HG02798 (cell line): ENCODE results near the gene PAEP.
"Not testable (repeated sequence)": the region's sequence is repeated elsewhere in the genome, so short reads cannot be mapped to it uniquely, and the experiment has no call there.

ENCODE experiments used
- ATAC-seq: cut with Tn5 transposase; IDR thresholded peaks from one replicate; pipeline ENCODE4 v1.9.1; 2021; ENCODE audit warnings: mild to moderate bottlenecking; ENCODE audit not compliant: unreplicated experiment, poor library complexity

The PAEP gene

DNA sequence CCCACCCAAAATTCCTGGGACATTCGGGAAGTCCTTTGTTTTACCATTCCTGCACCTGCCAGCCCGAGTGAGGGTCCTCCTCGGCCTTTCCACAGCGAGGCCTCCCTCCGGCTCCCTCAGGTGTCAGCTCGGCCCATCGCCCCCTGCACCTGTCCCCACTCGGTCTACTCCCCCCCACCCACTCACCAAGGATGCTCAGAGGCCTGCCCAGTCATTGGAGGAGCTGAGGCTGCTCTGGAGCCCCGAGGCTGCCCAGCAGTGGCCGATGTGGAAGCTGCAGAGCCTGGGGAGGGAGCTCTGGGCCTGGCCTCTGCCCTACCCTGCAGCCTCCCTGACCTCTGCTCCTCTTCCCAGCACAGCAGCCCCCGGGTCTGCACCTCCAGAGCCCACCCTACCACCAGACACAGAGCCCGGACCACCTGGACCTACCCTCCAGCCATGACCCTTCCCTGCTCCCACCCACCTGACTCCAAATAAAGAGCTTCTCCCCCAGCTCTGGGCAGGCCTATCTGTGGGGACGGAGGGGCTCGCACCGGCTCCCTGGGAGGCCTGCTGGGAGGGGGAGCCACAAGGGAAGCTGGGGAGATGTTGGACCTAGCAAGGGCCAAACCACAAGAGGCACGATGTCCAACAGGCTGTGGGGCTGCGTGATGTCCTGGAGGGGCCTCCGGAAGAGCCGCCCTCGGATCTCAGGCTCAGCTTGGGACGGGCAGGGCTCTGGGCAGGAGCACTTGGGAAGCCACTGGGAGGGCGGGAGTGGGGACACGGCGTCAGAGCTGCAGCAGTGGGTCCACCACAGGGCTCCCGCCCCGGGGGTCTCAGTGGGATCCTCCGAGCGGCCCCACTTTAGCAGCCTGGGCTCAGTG is 11.8 kb upstream of the PAEP start:
- not testable (repeated sequence) for ATAC-seq

DNA sequence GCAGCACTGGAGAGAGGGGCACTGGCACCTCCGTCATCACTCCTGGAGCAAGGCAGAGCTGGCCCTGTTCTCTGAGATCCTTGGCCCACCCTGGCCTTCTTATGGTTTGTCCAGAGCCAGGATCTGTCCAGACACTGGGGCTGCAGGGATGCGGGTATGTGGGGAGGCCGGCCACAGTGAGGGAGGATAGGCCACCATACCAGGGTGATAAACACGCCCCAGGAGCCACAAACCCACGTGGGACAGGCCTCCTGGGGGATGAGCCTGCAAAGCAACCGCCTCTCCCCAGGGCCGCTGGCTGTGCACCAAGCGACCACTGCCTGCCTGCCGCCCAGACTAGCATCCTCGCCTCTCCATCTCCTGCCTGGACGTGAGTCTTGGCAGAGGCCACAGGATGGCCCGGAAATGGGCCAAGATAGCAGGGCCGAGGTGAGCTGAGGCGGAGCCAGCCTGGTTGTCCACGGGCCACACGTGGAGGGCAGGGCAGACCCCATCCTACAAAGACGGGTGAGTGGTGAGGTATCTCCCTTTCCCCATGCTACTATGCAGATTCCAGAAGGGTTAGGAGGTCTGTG is 11.1 kb upstream of the PAEP start:
- ATAC-seq, result no peak

DNA sequence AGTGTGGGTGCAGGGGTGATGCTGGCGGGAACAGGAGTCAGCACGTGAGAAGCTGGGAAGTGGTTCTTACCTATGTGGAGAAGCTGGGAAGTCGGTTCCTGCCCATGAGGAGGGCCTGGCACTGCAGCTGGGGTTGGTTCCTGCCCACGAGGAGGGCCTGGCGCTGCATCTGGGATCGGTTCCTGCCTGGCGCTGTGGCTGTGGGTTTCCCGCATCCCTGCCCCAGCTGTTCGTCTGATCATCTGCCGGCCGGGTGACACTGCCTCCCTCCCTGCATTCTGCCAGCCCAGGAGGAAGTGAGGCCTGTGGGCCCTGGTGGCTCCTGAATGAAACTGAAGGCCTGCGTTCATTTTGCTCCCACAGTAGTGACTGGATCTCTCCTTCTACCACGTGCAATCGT is 10.5 kb upstream of the PAEP start:
- ATAC-seq, result no peak

DNA sequence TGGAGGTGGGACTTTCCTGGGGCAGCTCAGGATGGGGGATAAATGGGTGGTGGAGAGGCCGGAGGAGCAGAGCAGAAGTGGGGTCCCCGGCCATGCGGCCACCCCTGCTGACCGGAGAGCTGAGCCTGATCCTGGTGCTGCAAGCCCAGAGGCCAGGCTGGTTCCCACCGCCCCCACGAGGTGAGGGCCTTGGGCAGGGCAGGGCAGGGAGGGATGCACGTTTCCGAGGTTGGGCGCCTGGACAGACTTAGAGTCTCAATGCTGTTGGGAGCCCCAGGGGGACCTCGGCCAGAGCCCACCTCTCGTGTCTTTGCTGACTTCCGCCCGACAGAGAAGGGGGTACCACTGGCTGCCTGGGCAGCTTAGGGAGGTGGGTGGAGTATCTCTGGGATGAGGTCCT is 10.1 kb upstream of the PAEP start:
- ATAC-seq, result no peak

DNA sequence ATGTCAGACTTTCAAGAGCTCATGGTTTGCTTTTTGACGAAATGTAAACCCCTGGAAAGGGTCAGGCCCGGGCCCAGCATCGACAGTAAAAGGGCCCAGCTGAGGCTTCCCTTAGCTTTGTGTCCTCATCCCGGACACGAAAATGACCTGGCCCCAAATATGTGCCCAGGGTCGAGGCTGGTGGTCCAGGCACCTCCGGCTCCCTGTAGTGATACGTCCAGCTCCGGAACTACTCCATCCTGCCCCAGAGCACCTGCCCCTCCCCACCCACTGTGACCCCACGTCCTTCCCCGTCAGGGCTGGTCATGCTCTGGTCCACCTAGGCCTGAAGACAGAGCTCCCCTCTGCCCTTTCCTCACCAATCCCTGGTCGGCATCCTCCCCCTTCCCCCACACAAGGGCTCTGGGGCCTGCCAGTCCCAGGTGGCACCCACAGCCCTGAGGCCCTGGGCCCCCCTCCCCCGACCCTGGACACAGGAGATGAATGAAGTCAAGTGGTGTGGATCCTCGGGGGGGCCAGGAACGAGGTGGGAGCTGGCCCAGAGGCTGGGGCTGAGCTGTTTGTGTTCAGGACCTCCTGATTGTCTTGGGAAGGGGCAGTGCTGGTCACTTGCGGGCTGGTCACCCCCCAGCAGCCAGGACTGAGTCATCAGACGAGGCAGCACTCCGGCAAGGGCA is 9.4 kb upstream of the PAEP start:
- ATAC-seq, result no peak

DNA sequence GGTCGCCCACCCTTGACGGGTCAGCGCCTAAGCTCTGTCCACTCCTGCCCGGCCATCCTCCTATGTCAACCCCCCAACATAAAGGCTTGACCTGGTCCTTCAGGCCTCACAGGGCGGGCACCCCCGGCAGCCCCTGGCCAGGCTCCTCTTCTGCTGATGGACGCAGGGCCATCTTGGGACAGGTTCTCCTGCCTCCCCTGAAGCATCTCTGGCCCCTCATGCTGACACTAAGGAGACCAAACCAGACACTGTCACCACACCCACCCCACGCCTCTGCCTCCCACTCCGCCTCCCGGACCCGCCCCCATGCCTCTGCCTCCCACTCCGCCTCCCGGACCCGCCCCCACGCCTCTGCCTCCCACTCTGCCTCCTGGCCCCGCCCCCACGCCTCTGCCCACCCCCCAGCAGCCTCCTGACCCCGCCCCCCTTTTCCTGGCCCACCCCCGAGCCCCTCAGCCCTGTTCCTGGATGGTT is 8.8 kb upstream of the PAEP start:
- no peak for ATAC-seq

DNA sequence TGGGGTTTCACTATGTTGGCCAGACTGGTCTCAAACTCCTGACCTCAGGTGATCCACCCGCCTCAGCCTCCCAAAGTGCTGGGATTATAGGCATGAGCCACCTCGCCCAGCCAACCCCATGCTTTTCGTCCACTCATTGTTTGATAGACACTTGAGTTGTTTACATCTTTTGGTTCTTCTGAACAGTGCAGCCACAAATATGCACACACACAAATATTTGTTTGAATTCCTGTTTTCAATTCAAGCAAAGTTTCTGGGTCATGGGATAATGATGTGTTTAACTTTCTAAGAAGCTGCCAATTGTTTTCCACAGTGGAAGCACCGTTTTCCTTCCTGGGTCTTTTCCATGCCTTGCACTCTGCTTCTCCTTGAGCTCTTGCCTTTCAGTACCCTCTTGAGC is 6.8 kb upstream of the PAEP start:
- ATAC-seq, result no peak

DNA sequence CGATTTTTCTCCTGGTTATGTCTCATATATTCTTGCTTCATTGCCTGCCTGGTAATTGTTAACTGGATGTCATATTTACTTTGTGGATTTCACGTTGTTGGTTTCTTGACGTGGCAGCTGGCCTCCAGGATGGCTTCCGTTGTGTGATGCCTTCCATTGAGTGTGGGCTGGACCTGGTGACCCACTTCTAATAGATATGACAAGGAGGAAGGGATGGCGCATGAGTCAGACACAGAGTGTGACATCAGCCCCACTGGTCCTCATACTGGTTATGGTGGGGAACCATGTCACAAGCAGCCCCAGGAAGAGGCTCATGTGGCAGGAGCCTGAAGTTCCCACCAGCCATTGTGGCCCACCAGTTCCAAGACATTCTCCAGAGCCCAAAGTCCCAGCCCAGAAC is 6.4 kb upstream of the PAEP start:
- ATAC-seq, result no peak

DNA sequence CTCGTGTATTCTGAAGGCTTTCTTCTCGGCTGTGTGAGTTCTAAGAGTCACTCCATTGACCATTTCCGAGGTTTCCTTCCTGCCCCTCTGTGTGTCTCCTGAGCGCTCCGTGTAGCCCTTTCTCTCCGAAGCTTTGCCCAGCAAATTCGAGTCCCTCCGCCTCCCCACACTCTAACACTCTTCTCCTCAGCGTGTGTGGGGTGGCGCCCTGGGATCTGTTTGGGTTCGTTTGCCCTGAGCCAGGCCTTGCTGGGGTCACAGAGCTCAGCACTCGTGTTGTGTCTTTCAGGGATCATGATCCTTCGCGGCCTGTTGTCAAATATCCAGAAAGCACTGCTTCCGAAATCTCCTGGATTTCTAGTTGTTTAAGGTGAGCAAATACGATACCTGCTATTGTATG is 5.6 kb upstream of the PAEP start:
- ATAC-seq, result no peak

DNA sequence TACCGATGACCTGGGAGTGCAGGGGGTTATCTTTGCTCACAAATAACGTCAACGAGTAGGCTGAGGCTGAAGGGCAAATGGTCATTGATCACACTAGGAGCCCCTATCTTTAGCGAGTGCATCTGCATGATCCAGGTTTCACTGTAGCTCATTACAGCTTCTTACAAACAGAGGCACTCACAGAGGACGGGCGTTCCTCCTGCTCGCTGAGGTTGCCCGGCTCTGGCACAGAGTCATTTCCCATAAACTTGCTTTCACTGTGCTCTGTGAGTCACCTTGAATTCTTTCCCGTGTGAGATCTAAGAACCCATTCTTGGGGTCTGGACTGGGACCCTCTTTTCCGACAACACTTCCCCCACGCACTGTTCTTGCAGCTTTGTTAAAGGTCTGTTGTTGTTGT is 1.9 kb upstream of the PAEP start:
- no peak for ATAC-seq

DNA sequence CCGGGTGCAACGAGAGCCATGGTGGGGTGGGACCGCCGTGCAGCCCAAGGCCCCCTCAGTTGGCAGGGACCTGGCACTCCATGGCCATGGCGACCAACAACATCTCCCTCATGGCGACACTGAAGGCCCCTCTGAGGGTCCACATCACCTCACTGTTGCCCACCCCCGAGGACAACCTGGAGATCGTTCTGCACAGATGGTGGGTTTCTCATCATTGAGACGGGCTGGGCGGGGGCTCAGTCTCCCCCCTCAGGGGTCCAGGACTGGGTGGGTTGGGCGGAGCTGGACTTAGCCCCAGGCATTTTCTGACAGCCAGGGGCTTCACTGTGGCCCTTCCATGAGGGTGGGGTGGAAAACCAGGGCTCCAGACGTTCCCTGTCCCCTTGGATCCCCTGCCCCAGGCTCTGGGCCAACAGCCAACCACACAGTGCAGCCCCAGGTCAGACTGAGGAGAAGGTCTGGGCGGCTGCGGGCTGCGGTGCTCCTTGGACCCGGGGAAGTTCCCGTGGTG is 734 bp downstream of the PAEP start:
- no peak for ATAC-seq

DNA sequence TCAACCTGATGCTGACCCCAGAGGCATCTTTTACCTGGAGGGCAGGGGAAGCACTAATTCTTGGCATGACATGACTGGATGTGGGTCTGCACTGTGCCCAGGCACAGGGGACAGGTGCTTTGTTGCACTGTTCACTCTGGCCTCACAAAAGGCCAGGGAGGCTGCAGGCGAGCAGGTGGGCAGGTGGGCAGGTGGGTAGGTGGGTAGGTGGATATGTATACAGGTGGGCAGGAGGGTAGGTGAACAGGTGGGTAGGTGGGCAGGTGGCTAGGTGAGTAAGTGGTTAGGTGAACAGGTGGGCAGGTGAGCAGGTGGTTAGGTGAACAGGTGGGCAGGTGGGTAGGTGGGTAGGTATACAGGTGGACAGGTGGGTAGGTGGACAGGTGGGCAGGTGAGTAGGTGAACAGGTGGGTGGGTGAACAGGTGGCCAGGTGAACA is 1.5 kb downstream of the PAEP start:
- no peak for ATAC-seq

DNA sequence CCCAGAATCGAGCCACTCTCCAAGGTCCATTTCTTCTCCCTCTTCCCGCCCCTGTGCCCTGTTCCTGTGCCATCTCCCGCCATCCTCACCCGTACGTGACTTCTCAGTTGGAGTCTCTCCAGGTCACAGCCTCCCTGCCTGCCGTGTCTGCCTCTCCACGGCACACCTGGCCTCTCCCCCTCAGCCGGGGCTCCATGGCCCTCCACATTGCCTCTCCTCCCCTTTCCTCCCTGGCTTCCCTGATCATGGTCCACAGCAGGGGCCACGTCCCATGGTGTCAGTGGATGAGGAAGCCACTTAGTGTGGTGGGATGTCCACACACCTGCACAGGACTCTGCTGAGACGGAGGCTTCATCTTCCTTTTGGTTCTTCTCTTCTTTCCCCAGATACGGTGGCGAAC is 2.3 kb downstream of the PAEP start:
- ATAC-seq, result no peak

DNA sequence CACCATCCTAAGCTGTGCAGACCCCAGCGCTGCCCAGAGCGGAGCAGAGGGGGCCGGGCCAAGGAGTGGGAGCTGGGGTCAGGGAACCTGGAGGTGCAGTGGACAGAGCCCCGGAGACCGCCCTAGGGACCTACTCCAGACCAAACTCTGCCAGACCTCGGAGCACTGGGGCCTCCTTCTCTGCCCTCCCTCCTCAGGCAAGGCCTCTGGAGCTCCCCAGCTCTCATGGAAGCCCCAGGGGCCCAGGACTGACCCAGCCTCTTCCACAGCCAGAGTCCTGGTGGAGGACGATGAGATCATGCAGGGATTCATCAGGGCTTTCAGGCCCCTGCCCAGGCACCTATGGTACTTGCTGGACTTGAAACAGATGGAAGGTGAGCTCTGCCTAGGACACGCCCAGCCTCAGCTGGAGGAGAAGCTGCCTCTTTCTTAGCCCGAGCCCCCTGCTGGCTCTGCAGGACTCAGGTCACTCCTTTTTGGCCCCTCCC is 3.6 kb downstream of the PAEP start:
- ATAC-seq, result no peak

DNA sequence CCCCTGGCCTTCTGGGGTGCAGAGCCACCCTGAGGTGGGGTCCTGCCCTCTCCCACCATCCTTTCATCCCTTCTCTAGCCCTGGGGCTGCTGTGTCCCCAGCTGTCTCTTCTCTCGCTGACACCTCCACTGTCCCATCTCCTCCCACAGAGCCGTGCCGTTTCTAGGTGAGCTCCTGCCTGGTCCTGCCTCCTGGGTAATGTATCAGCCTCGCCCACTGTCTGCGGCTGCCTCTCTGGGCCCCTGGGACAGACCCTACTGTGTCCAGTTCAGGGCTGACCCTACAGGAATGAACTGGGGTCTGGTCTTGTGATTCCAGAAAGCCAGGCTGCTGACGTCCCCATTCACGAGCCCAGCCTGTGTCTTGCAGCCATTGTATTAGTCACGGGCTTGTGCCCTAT is 4.1 kb downstream of the PAEP start:
- no peak for ATAC-seq

DNA sequence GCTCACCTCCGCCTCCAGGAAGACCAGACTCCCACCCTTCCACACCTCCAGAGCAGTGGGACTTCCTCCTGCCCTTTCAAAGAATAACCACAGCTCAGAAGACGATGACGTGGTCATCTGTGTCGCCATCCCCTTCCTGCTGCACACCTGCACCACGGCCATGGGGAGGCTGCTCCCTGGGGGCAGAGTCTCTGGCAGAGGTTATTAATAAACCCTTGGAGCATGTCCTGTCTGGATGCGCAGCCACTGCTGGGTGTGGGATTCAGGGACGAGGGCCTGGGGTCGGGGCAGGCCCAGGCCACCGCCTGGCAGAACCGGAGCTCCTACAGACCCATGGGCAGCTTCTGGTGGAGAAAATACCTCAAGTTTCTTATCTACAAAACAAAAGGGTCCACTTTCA is 5.0 kb downstream of the PAEP start:
- ATAC-seq, result no peak

DNA sequence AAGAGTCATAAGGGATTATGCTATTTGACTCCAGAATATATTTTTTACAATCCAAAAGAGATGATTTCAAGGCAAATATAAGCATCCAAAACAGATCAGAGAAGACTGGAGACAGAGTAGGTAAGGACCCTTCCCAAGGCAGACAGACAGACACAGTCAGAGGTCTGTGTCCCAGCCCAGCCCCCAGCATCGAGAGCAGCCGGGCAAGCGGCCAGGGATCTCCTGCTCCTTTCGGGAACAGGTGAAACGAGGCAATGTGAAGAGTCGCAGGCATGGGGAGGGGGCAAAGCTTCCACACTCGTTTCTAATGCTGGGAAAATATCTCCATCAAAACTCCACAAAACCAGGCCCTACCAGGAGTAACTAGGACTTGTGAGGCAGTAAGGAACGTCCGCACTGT is 5.8 kb downstream of the PAEP start:
- ATAC-seq, result no peak

DNA sequence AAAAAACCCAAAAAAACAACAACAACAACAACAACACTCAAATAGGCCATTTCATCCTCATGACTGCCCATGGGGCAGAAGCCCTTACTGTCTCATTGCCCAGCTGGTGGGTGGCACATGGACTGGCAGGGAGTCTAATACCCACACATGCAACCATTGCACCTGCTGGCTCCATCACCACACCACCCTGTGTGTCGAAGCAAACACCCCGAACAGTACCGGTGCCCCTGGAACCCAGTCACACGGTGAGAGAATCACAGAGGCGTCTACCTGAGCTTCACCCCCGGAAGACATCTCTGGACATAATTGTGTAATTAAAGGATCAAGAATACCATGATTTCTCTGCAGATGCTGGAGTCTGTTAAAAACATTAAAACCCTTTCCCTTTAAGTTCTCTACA is 6.5 kb downstream of the PAEP start:
- ATAC-seq, result no peak

DNA sequence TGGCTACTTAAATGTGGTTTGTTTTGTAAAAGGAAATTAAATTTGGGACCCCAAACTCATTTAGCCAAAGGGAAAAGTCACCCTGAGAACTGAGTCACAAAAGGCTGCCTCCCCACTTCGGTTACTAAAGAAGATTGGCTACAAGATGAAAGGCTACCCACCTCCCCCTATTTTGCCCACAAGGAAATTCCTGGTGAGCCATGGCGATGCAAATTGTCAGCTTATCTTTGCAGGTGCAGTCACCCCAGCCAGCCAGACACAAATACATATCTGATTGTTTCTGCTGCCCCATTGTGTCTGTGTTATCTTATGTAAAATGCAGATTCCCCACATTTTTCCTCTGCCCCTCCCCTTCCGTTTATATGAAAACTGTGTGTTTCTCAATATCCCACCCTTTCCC is 8.9 kb downstream of the PAEP start:
- ATAC-seq, result no peak

DNA sequence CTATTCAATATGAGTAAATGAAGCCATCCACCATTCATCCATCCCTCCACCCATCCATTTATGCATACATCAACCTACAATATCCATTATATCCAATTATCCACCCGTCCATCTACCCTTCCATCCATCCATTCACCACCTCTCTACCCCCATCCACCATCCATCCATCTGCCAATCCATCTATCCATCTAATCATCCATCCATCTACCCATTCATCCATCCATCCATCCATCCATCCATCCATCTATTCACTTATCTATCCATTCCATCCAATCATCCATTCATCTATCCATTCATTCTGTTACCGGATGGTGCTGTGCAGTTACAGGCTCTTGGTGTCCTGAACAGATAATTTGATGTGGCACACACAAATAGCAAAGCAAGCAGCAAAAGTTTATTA is 10.7 kb downstream of the PAEP start:
- ATAC-seq, result no peak

DNA sequence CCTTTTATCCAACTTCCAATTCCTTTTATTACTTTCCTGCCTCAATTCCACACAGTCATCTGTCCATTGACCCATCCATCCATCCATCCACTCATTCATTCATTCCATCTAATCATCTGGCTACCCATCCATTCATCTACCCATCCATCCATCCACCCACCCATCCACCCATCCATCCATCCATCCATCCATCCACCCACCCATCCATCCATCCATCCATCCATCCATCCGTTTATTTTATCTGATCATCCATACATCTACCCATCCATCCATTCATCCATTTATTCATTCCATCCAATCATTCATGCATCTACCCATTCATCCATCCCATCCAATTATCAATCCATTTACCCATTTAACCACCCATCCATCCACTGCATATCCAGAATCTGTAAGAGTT is 11.6 kb downstream of the PAEP start:
- ATAC-seq, result no peak
